H9 (cell line): ENCODE data around the gene PTPN3. TPM values are rescaled to one million over a fixed set of nuclear protein-coding genes. Genes with fewer than 3 reads are reported as not detected.

Experiments used
- DNase-seq: peaks from one replicate; pipeline ENCODE4 v3.0.0-alpha.2; 2017
- H2AFZ ChIP-seq: one replicate; pipeline ENCODE4 v1.6.1; 2013; ENCODE audit warnings: mild to moderate bottlenecking, low read length, control low read depth, moderate library complexity
- H2AK5ac ChIP-seq: 2 replicates; pipeline ENCODE4 v1.6.1; 2013; ENCODE audit warnings: low read length, control low read depth, mixed read lengths; ENCODE audit not compliant: insufficient read length
- H2BK120ac ChIP-seq: one replicate; pipeline ENCODE4 v1.6.1; 2013; ENCODE audit warnings: low read depth, mild to moderate bottlenecking, low read length, control low read depth, inconsistent platforms; ENCODE audit not compliant: poor library complexity, severe bottlenecking
- H2BK12ac ChIP-seq: 2 replicates; pipeline ENCODE4 v1.6.1; 2013; ENCODE audit warnings: low read length, control low read depth, mixed read lengths, low read depth; ENCODE audit not compliant: insufficient read length
- H2BK15ac ChIP-seq: 2 replicates; pipeline ENCODE4 v1.6.1; 2013; ENCODE audit warnings: low read depth, low read length, control low read depth
- H2BK20ac ChIP-seq: one replicate; pipeline ENCODE4 v1.6.1; 2013; ENCODE audit warnings: low read depth, mild to moderate bottlenecking, low read length, control low read depth, inconsistent platforms; ENCODE audit not compliant: poor library complexity, severe bottlenecking
- H2BK5ac ChIP-seq: 2 replicates; pipeline ENCODE4 v1.6.1; 2013; ENCODE audit warnings: low read length, control low read depth, mixed read lengths; ENCODE audit not compliant: insufficient read length
- H3K14ac ChIP-seq: 2 replicates; pipeline ENCODE4 v1.6.1; 2013; ENCODE audit warnings: low read length, control low read depth; ENCODE audit not compliant: insufficient read depth
- H3K18ac ChIP-seq: 2 replicates; pipeline ENCODE4 v1.6.1; 2013; ENCODE audit warnings: low read depth, mild to moderate bottlenecking, mixed read lengths, low read length, control low read depth; ENCODE audit not compliant: insufficient read length
- H3K23ac ChIP-seq: 2 replicates; pipeline ENCODE4 v1.6.1; 2013; ENCODE audit warnings: low read length, control low read depth, mixed read lengths, low read depth; ENCODE audit not compliant: insufficient read length
- H3K23me2 ChIP-seq: 2 replicates; pipeline ENCODE4 v1.6.1; 2013; ENCODE audit warnings: low read depth, mild to moderate bottlenecking, mixed read lengths, low read length, control low read depth; ENCODE audit not compliant: insufficient read length, poor library complexity, severe bottlenecking
- H3K27ac ChIP-seq: 2 replicates; pipeline ENCODE4 v1.5.1; 2013; ENCODE audit warnings: low read length, control low read depth, mixed read lengths, low read depth; ENCODE audit not compliant: insufficient read length
- H3K27me3 ChIP-seq: 2 replicates; pipeline ENCODE4 v1.6.1; 2013; ENCODE audit warnings: low read length, control low read depth, inconsistent platforms; ENCODE audit not compliant: insufficient read depth
- H3K4ac ChIP-seq: 2 replicates; pipeline ENCODE4 v1.6.1; 2013; ENCODE audit warnings: low read depth, mild to moderate bottlenecking, control low read depth, inconsistent platforms, low read length, moderate library complexity
- H3K4me1 ChIP-seq: 2 replicates; pipeline ENCODE4 v1.6.1; 2013; ENCODE audit warnings: low read length, control low read depth, inconsistent platforms; ENCODE audit not compliant: insufficient read depth
- H3K4me2 ChIP-seq: 2 replicates; pipeline ENCODE4 v1.6.1; 2013; ENCODE audit warnings: low read length, control low read depth, mixed read lengths; ENCODE audit not compliant: insufficient read length, insufficient read depth
- H3K56ac ChIP-seq: 2 replicates; pipeline ENCODE4 v1.6.1; 2013; ENCODE audit warnings: low read depth, mild to moderate bottlenecking, mixed read lengths, low read length, control low read depth; ENCODE audit not compliant: insufficient read length
- H3K79me1 ChIP-seq: 2 replicates; pipeline ENCODE4 v1.6.1; 2013; ENCODE audit warnings: low read depth, mild to moderate bottlenecking, moderate library complexity, low read length, control low read depth, inconsistent platforms; ENCODE audit not compliant: insufficient read depth, poor library complexity, severe bottlenecking
- H3K79me2 ChIP-seq: 2 replicates; pipeline ENCODE4 v1.6.1; 2013; ENCODE audit warnings: low read length, control low read depth, inconsistent platforms; ENCODE audit not compliant: insufficient read depth
- H3K9ac ChIP-seq: 2 replicates; pipeline ENCODE4 v1.6.1; 2013; ENCODE audit warnings: low read length, control low read depth, mixed read lengths; ENCODE audit not compliant: insufficient read length; ENCODE audit errors: extremely low read depth
- H3K9me3 ChIP-seq: one replicate; pipeline ENCODE4 v1.6.1; 2013; ENCODE audit warnings: low read depth, low read length, inconsistent platforms; ENCODE audit not compliant: control insufficient read depth
- H3T11ph ChIP-seq: one replicate; pipeline ENCODE4 v1.6.1; 2013; ENCODE audit warnings: mild to moderate bottlenecking, low read length, control low read depth, inconsistent platforms
- H4K20me1 ChIP-seq: one replicate; pipeline ENCODE4 v1.6.1; 2013; ENCODE audit not compliant: control insufficient read depth, insufficient read length, insufficient read depth
- H4K5ac ChIP-seq: 2 replicates; pipeline ENCODE4 v1.6.1; 2013; ENCODE audit warnings: low read depth, mild to moderate bottlenecking, mixed read lengths, low read length, control low read depth; ENCODE audit not compliant: insufficient read length
- H4K8ac ChIP-seq: replicated peaks from 2 replicates; pipeline ENCODE4 v1.6.1; 2013; ENCODE audit warnings: low read length, control low read depth, mixed read lengths, low read depth; ENCODE audit not compliant: insufficient read length
- H4K91ac ChIP-seq: 2 replicates; pipeline ENCODE4 v1.6.1; 2013; ENCODE audit warnings: low read depth, mild to moderate bottlenecking, moderate library complexity, mixed read lengths, low read length, control low read depth; ENCODE audit not compliant: insufficient read length
- H3K27ac Mint-ChIP-seq, 3 experiments: 2 replicates in 2 of 3; 3 replicates in 1 of 3; pipeline ENCODE4 v1.8.0; 2020 to 2021; ENCODE audit warnings: mixed read lengths in 3 of 3, mild to moderate bottlenecking in 1 of 3, moderate library complexity in 1 of 3
- H3K27me3 Mint-ChIP-seq: 2 replicates; pipeline ENCODE4 v1.8.0; 2021; ENCODE audit warnings: low read depth, mild to moderate bottlenecking, moderate library complexity, mixed read lengths
- H3K36me3 Mint-ChIP-seq, 3 experiments: 2 replicates in 2 of 3; 3 replicates in 1 of 3; pipeline ENCODE4 v1.8.0; 2020 to 2021; ENCODE audit warnings: low read depth in 3 of 3, mixed read lengths in 3 of 3; ENCODE audit not compliant: insufficient read depth in 1 of 3
- H3K4me1 Mint-ChIP-seq, 2 experiments: 2 replicates each; pipeline ENCODE4 v1.8.0; 2020; ENCODE audit warnings: mixed read lengths in 2 of 2
- H3K4me3 Mint-ChIP-seq, 2 experiments: 2 replicates in 1 of 2; 3 replicates in 1 of 2; pipeline ENCODE4 v1.8.0; 2020 to 2021; ENCODE audit warnings: mild to moderate bottlenecking in 2 of 2, mixed read lengths in 2 of 2, moderate library complexity in 1 of 2
- H3K9me3 Mint-ChIP-seq, 2 experiments: 2 replicates in 1 of 2; 3 replicates in 1 of 2; pipeline ENCODE4 v1.8.0; 2020; ENCODE audit warnings: mild to moderate bottlenecking in 2 of 2, mixed read lengths in 2 of 2, moderate library complexity in 1 of 2
- CTCF ChIP-seq: fragments of 200-600 bp; sonication (generic); conservative IDR thresholded peaks from 3 replicates; pipeline ENCODE4 v1.8.0; 2021; ENCODE audit warnings: antibody characterized with exemption, mild to moderate bottlenecking
- WGBS: extraction: QIAGEN DNeasy Blood & Tissue Kit; methylation state at CpG from one replicate; pipeline ENCODE4 v1.1.7; 2013; ENCODE audit warnings: missing lambda C conversion rate, low lambda C conversion rate, mixed read lengths; ENCODE audit not compliant: insufficient read length; ENCODE audit errors: extremely low coverage; 5-methylcytosine and 5-hydroxymethylcytosine counted together
- total RNA-seq: library from RNA; stranded (reverse); gene quantifications from 2 replicates; pipeline ENCODE4 v1.2.1, GENCODE V29; 2021

Gene PTPN3
- total RNA-seq, 1 experiment from 2014 or later = 2.6 TPM

- Histone ChIP-seq H3K27ac (no peak overlapping the region), H3K4me1 (peaks cover 2% of the 10 kb centered on the region; the same call in 1 of the 2 replicates), H3K14ac (no peak overlapping the region), H3K18ac (no peak overlapping the region), H3K23me2 (no peaks in the 10 kb centered on the region), H3T11ph (no peak overlapping the region), H3K4ac (no peak overlapping the region), H2AK5ac (no peak overlapping the region), H3K9ac (no peak overlapping the region), H2BK5ac (no peak overlapping the region), H4K91ac (no peak overlapping the region), H2BK12ac (no peak overlapping the region), H3K4me2 (no peak overlapping the region), H4K5ac (no peak overlapping the region), H3K79me2 (no peaks in the 10 kb centered on the region), H3K9me3 (no peaks in the 10 kb centered on the region), H2BK20ac (no peak overlapping the region), H4K8ac (no peak overlapping the region), H2BK15ac (no peak overlapping the region), H2BK120ac (no peak overlapping the region), H2AFZ (no peak overlapping the region), H3K79me1 (no peaks in the 10 kb centered on the region), H3K23ac (no peak overlapping the region), H3K56ac (no peak overlapping the region), H3K27me3 (no peaks in the 10 kb centered on the region), H4K20me1 (no peaks in the 10 kb centered on the region)
- H3K9me3 Mint-ChIP-seq = no peaks in the 10 kb centered on the region
- H3K27me3 Mint-ChIP-seq = no peaks in the 10 kb centered on the region; the same call in 1 of the 2 replicates
- TF ChIP-seq CTCF = no peak
- WGBS = no CpG with 5 or more reads among the region's 4 CpGs
- H3K27ac Mint-ChIP-seq = peak overlapping the region in 1 of 3 experiments; percentile 26; a peak in 1 of 7 replicates
- H3K36me3 Mint-ChIP-seq = no peaks in the 10 kb centered on the region
- H3K4me1 Mint-ChIP-seq = peaks cover 11 to 14% of the 10 kb centered on the region in 2 experiments
- no peak for DNase-seq
- no peak overlapping the region for H3K4me3 Mint-ChIP-seq
Observed at GRCh38 chr9:109459423-109459822, 38.7 kb downstream of the PTPN3 start.
